Uterus (tissue), 4 donors: ENCODE data around the gene SNCB. TPM values are rescaled to one million over a fixed set of nuclear protein-coding genes. Genes with fewer than 3 reads are reported as not detected.

Experiments
- DNase-seq, 2 donors: peaks; one replicate each; pipeline ENCODE4 v3.0.0-alpha.2; 2019 to 2020
- H3K27ac ChIP-seq, 2 donors: fragments of 200-600 bp; sonication (generic); 1 replicate in 1 of 2; 2 replicates in 1 of 2; pipeline ENCODE4 v1.5.1; 2016 to 2018
- H3K27me3 ChIP-seq, 2 donors: fragments of 200-600 bp; sonication (generic); one replicate each; pipeline ENCODE4 v1.5.1; 2018 to 2019; ENCODE audit warnings: control low read depth in 1 of 2
- H3K36me3 ChIP-seq, 2 donors: fragments of 200-600 bp; sonication (generic); one replicate each; pipeline ENCODE4 v1.5.1; 2019; ENCODE audit warnings: control low read depth in 1 of 2
- H3K4me1 ChIP-seq, 2 donors: fragments of 200-600 bp; sonication (generic); one replicate each; pipeline ENCODE4 v1.5.1; 2018 to 2019; ENCODE audit warnings: control low read depth in 1 of 2
- H3K4me3 ChIP-seq, 2 donors: fragments of 200-600 bp; sonication (generic); 1 replicate in 1 of 2; 2 replicates in 1 of 2; pipeline ENCODE4 v1.5.1; 2018 to 2019; ENCODE audit warnings: mild to moderate bottlenecking in 1 of 2
- H3K9me3 ChIP-seq, 2 donors: fragments of 200-600 bp; sonication (generic); one replicate each; pipeline ENCODE4 v1.5.1; 2019; ENCODE audit warnings: control low read depth in 1 of 2
- CTCF ChIP-seq, 4 experiments: fragments of 200-600 bp in 2 of 4; fragments of 450-650 bp in 2 of 4; sonication (generic) in 2 of 4; IDR thresholded peaks; one replicate each; pipeline ENCODE4 v1.5.1; 2016 to 2019; ENCODE audit warnings: antibody characterized with exemption in 4 of 4, mild to moderate bottlenecking in 2 of 4, moderate library complexity in 1 of 4
- POLR2A ChIP-seq, 2 donors: fragments of 450-650 bp; IDR thresholded peaks; one replicate each; pipeline ENCODE4 v1.6.1; 2016; ENCODE audit warnings: antibody characterized with exemption in 2 of 2, mild to moderate bottlenecking in 1 of 2, moderate library complexity in 1 of 2
- intact Hi-C: fragments of 100-400 bp; cut with DNase I; formaldehyde crosslinking; loops from one replicate; pipeline ENCODE4 v1.15.1; 2023; ENCODE audit warnings: low total_unique reads
- total RNA-seq, 4 donors: library from RNA; depleted of rRNA in 3 of 4; stranded (reverse); fragments of >200 nt in 3 of 4; gene quantifications; one replicate each; pipeline versions ENCODE4 v1.1.0 to v1.2.4, GENCODE V29; 2014 to 2023
- donor health status: DM: yes; HTN: yes; CAD: no.

Gene SNCB
- total RNA-seq, 4 donors from 2014 or later, result not detected

- H3K27ac ChIP-seq, result no peak overlapping the region
Observed at GRCh38 chr5:176664886-176665285, 34.6 kb upstream of the SNCB start.

GRCh38 chr5:176664479-176664878, 34.1 kb upstream of the SNCB start:
- no peak overlapping the region for H3K4me3 ChIP-seq
- DNase-seq, result no peak
- H3K36me3 ChIP-seq, result no peaks in the 10 kb centered on the region
- H3K27ac ChIP-seq, result no peak overlapping the region
- H3K9me3 ChIP-seq, result no peaks in the 10 kb centered on the region
- no peaks in the 10 kb centered on the region for H3K4me1 ChIP-seq
- intact Hi-C loops, result no loop called here
- peaks cover 0 to 5% of the 10 kb centered on the region in 2 donors for H3K27me3 ChIP-seq
- no peak for TF ChIP-seq CTCF (IDR thresholded peaks at IDR 0.05)
- TF ChIP-seq POLR2A (IDR thresholded peaks at IDR 0.05), result no peak

More at GRCh38 chr5:176664886-176665285, 34.6 kb upstream of the SNCB start:
- DNase-seq, result no peak
- Histone ChIP-seq H3K36me3 (no peaks in the 10 kb centered on the region), H3K4me3 (no peak overlapping the region), H3K9me3 (no peaks in the 10 kb centered on the region), H3K27me3 (peaks cover 0 to 5% of the 10 kb centered on the region in 2 donors), H3K4me1 (no peaks in the 10 kb centered on the region)
- intact Hi-C loops, result no loop called here
- TF ChIP-seq POLR2A (IDR thresholded peaks at IDR 0.05) (no peak), CTCF (IDR thresholded peaks at IDR 0.05) (no peak)

- intact Hi-C loops, result no loop called here
- Histone ChIP-seq H3K4me1 (no peaks in the 10 kb centered on the region), H3K9me3 (no peaks in the 10 kb centered on the region), H3K27me3 (peaks cover 0 to 5% of the 10 kb centered on the region in 2 donors), H3K27ac (no peak overlapping the region), H3K4me3 (no peak overlapping the region), H3K36me3 (no peaks in the 10 kb centered on the region)
- TF ChIP-seq POLR2A (IDR thresholded peaks at IDR 0.05) (no peak), CTCF (IDR thresholded peaks at IDR 0.05) (no peak)
- DNase-seq, result no peak
Observed at GRCh38 chr5:176663566-176663965, 33.2 kb upstream of the SNCB start.

- no peak for DNase-seq
- Histone ChIP-seq H3K4me1 (no peaks in the 10 kb centered on the region), H3K36me3 (no peaks in the 10 kb centered on the region), H3K9me3 (no peaks in the 10 kb centered on the region), H3K4me3 (no peak overlapping the region), H3K27me3 (peaks cover 0 to 5% of the 10 kb centered on the region in 2 donors), H3K27ac (no peak overlapping the region)
- TF ChIP-seq CTCF (IDR thresholded peaks at IDR 0.05) (no peak), POLR2A (IDR thresholded peaks at IDR 0.05) (no peak)
- intact Hi-C loops, result no loop called here
Observed at GRCh38 chr5:176662371-176663333, 32.3 kb upstream of the SNCB start.

GRCh38 chr5:176661676-176662075, 31.3 kb upstream of the SNCB start:
- intact Hi-C loops, result no loop called here
- H3K9me3 ChIP-seq, result no peaks in the 10 kb centered on the region
- no peaks in the 10 kb centered on the region for H3K4me1 ChIP-seq
- H3K36me3 ChIP-seq, result no peaks in the 10 kb centered on the region
- H3K27me3 ChIP-seq, result peaks cover 0 to 5% of the 10 kb centered on the region in 2 donors
- TF ChIP-seq POLR2A (IDR thresholded peaks at IDR 0.05) (no peak), CTCF (IDR thresholded peaks at IDR 0.05) (no peak)
- no peak overlapping the region for H3K27ac ChIP-seq
- no peak overlapping the region for H3K4me3 ChIP-seq
- no peak for DNase-seq
